ENCODE results near the gene PIGZ. TPM values are rescaled to one million over a fixed set of nuclear protein-coding genes. Genes with fewer than 3 reads are reported as not detected.

PIGZ gene
- total RNA-seq, 1 donor from 2014 or later, result 3.6 TPM

DNA sequence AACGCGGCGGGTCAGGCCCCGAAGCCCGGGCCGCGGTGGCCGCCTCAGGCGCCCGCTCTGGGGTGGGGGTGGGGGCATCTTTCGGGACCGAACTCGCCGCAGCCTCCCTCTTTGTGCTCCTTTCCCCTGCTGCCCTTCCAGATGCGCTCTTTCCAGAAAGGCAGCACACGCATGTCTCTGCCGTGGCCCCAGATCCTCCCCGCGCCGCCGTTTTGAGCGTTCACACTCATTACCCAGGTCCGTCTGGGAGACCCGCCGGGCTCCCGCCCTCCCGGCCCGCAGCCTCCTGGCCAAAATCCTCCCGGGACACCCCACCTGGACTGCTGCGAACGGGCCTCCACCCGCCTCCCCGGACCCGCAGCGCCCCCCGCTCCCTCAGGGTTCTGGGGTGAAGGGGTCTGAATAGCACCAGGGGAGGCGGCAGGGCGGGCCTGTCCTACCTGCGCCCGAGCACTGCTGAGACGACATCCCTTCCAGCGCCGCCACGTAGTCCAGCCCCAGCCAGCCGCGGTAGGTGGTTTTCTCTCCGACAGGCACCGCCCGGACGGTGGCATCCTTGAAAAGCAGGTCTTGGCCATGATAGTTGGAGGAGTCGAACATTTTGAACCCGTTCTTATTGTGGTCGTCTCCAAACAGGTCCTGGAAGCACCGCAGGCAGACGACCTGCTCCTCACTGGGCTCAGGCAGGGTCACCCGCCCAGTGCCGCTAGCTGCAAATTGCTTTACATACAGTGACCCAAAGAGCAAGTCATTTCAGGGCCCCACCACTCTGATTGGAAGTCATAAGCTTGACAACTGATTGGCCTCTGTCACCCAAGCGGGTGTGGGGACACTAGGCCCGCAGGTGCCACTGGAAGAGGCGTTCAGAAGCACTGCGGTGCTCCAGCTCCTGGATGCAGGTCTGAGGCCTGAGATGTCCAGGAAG lies 35.1 kb upstream of the PIGZ start:
- H3K9me3 ChIP-seq, result no peaks in the 10 kb centered on the region
- ATAC-seq (peak; percentile 6), DNase-seq (peak; percentile 55)
- TF ChIP-seq, protein P1, sequence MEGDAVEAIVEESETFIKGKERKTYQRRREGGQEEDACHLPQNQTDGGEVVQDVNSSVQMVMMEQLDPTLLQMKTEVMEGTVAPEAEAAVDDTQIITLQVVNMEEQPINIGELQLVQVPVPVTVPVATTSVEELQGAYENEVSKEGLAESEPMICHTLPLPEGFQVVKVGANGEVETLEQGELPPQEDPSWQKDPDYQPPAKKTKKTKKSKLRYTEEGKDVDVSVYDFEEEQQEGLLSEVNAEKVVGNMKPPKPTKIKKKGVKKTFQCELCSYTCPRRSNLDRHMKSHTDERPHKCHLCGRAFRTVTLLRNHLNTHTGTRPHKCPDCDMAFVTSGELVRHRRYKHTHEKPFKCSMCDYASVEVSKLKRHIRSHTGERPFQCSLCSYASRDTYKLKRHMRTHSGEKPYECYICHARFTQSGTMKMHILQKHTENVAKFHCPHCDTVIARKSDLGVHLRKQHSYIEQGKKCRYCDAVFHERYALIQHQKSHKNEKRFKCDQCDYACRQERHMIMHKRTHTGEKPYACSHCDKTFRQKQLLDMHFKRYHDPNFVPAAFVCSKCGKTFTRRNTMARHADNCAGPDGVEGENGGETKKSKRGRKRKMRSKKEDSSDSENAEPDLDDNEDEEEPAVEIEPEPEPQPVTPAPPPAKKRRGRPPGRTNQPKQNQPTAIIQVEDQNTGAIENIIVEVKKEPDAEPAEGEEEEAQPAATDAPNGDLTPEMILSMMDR (IDR thresholded peaks at IDR 0.05), result no peak
- H3K4me3 ChIP-seq, result peak overlapping the region; percentile 68
- H3K27ac ChIP-seq, result peak overlapping the region; percentile 51
- no peaks in the 10 kb centered on the region for H3K27me3 ChIP-seq
- no peaks in the 10 kb centered on the region for H3K36me3 ChIP-seq
- H3K4me1 ChIP-seq, result peaks cover 7% of the 10 kb centered on the region
- intact Hi-C loops (cut with DNase I), result no loop called here

DNA sequence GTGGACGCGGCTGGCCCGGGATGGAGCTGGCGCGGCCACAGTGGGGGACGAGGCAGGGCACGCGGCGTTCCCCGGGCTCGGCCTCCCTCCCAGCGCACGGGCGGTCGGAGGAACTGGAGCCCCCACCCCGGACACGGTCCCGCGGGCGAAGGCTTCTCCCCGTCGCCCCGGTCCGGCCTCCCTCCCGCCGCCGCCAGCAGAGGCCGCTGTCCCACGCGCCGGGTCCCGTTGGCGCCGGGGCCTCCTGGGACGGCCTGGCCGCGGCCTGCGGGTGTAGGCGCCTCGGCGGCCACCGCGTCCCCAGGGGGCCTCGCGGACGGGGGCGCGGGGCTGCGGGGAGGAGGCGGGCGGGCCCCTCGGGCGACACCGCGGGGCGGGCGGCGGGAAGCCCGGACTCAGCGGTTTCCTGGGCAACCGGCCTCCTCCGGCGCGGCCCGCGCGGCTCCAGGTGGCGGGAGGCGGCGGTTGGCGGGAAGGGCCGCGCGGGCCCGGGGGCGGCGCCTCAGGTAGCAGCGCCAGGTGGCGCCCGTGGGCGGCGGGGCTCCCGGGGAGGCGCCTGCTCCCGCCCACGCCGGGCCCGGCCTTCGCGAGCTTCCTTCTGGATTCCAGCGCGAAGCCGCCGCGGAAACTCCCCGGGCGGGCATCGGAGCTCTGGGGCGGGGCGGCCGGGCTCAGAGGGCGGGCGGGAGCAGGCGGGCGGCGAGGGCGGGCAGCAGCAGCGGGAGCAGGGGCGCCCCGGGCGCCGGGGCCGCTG lies 34.2 kb upstream of the PIGZ start:
- H3K4me3 ChIP-seq, result peak overlapping the region; percentile 68
- ATAC-seq, result peak; percentile 92
- H3K27ac ChIP-seq, result peak overlapping the region; percentile 71
- intact Hi-C loops (cut with DNase I), result no loop called here
- no peaks in the 10 kb centered on the region for H3K9me3 ChIP-seq
- H3K36me3 ChIP-seq, result no peaks in the 10 kb centered on the region
- peak; percentile 96 for DNase-seq
- TF ChIP-seq, protein P1 (IDR thresholded peaks at IDR 0.05), result peak; percentile 70
- no peaks in the 10 kb centered on the region for H3K27me3 ChIP-seq
- peaks cover 7% of the 10 kb centered on the region for H3K4me1 ChIP-seq

DNA sequence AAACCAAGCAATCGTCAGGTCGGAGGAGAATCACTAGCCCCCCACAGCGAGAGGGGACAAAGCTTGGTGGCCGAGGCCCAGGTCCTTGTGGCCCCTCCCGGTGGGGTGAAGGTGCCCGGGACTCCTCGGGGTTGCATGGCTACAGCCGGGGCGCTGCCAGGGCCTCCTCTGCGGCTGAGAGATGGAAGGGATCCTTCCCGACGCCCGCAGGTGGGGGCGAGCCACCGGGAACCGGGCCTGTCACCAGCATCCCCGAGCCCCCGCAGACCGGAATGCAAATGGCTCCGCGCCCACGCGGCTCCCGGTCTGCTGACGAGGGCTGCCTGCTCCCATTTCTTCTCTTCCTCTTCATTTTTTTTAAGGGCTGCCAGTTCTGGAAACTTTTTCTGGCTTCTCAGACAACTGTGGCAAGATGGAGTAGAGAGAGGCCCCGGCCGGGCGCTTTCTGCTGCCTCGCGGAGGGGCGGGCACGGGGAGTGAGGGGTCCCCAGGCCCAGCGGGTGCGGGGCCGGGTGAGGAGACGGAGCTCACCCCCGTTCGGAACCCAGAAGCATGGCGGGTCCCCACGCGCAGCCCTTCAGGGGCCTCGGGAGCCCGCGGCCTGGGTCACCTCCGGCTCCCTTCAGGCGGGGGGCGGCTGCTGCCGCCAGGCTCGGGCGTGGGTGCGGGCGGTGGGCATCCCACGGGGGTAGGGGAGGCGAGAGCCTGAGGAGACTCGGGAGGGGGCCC lies 33.5 kb upstream of the PIGZ start:
- Histone ChIP-seq H3K27me3 (no peaks in the 10 kb centered on the region), H3K4me1 (peaks cover 7% of the 10 kb centered on the region), H3K4me3 (peak overlapping the region; percentile 68), H3K36me3 (no peaks in the 10 kb centered on the region), H3K27ac (peak overlapping the region; percentile 71), H3K9me3 (no peaks in the 10 kb centered on the region)
- peak; percentile 80 for DNase-seq
- TF ChIP-seq, protein P1 (IDR thresholded peaks at IDR 0.05), result no peak
- intact Hi-C loops (cut with DNase I), result no loop called here
- ATAC-seq, result peak; percentile 0

DNA sequence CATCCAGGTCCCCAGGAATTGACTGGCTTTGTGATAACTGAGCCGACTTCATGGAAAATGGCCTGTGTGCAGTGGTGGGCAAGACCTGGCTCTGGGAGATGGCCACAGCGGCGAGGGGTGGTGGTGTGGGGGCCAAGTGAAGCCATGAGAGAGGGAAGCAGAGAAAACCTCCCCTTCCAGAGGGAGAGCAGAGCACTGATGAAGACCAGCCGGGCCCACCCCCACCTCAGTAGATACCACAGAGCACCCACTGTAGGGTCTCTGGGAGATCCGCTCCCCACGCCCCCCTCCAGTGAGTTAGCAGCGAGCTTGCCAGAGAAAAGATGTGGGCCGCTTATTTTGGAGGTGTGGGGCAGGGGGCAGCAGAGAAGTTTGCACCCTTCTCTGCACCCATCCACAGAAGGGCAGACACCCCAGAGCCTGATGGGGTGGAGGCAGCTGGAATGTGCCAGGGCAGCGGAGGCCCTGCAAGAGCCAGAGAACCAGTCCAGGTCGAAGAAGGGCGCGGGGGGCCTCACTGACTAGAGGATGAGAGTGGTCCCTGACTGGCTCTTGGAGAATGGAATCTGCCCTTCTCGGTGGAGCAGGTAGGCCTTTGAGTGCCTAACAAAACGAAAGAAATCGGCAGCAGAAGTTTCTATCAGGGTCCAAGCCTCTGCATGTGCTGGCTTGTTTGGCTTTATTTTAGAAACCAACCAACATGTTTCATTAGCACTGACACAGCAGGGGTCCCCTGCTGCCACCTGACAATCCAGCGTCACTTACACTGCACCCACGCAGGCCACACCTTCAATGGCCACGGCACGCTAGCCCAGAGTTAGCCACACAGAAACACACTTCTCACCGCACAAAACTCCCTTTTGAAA lies 32.7 kb upstream of the PIGZ start:
- TF ChIP-seq, protein P1 (IDR thresholded peaks at IDR 0.05), result no peak
- peak overlapping the region; percentile 68 for H3K4me3 ChIP-seq
- peak overlapping the region; percentile 71 for H3K27ac ChIP-seq
- H3K27me3 ChIP-seq, result no peaks in the 10 kb centered on the region
- H3K4me1 ChIP-seq, result peaks cover 7% of the 10 kb centered on the region
- intact Hi-C loops (cut with DNase I), result no loop called here
- no peaks in the 10 kb centered on the region for H3K9me3 ChIP-seq
- DNase-seq (no peak), ATAC-seq (no peak)
- H3K36me3 ChIP-seq, result no peaks in the 10 kb centered on the region

DNA sequence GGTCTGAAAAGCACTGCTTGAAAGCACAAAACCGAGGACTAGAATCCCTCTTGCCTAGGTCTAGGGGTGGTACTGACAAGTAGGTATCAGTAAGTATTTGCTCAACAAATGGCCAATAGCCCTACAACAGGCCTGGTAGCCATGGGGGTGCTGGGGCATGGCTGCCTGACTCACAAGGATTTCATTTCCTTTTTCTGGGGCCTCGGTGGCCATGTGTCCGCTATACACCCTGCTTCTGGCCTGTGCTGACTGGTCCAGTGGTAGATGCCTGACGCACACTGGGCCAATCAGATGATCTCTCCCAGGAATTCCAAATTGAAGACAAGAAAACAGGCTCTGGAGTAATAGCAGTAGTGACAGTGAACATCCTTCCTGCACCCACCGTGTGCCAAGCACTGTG lies 31.6 kb upstream of the PIGZ start:
- ATAC-seq, result no peak
- Histone ChIP-seq H3K36me3 (no peaks in the 10 kb centered on the region), H3K27ac (no peak overlapping the region), H3K4me1 (peaks cover 7% of the 10 kb centered on the region), H3K4me3 (no peak overlapping the region), H3K27me3 (no peaks in the 10 kb centered on the region), H3K9me3 (no peaks in the 10 kb centered on the region)
- no peak for DNase-seq
- TF ChIP-seq, protein P1 (IDR thresholded peaks at IDR 0.05), result no peak
- intact Hi-C loops (cut with DNase I), result no loop called here
